Body of pancreas (tissue), 4 donors: ENCODE measurements around the gene TRIM62. TPM values are rescaled to one million over a fixed set of nuclear protein-coding genes. Genes with fewer than 3 reads are reported as not detected.

Experiments used
- ATAC-seq: fragments of 150-250 bp; one replicate; pipeline ENCODE4 v1.9.1; 2016
- DNase-seq, 4 donors: peaks; one replicate each; pipeline ENCODE4 v3.0.0-alpha.2; 2019
- H3K27ac ChIP-seq, 4 donors: fragments of 200-600 bp; sonication (generic); 1 replicate in 3 of 4; 2 replicates in 1 of 4; pipeline versions ENCODE4 v1.5.1 to v1.6.1; 2016 to 2019; ENCODE audit warnings: mild to moderate bottlenecking in 1 of 4, mixed read lengths in 1 of 4, moderate library complexity in 1 of 4
- H3K27me3 ChIP-seq, 2 donors: fragments of 200-600 bp; sonication (generic); one replicate each; pipeline ENCODE4 v1.6.0; 2016; ENCODE audit warnings: mild to moderate bottlenecking in 1 of 2
- H3K36me3 ChIP-seq, 2 donors: fragments of 200-600 bp; sonication (generic); replicated peaks in 1 of 2; 2 replicates each; pipeline ENCODE4 v1.5.1; 2016; ENCODE audit warnings: low read depth in 2 of 2; ENCODE audit not compliant: insufficient read depth in 1 of 2
- H3K4me1 ChIP-seq: fragments of 200-600 bp; sonication (generic); one replicate; pipeline ENCODE4 v1.6.0; 2016
- H3K4me3 ChIP-seq, 2 donors: fragments of 200-600 bp; sonication (generic); 1 replicate in 1 of 2; 2 replicates in 1 of 2; pipeline ENCODE4 v1.5.1; 2016 to 2019
- H3K9me3 ChIP-seq, 3 donors: fragments of 200-600 bp; sonication (generic); 1 replicate in 2 of 3; 2 replicates in 1 of 3; pipeline ENCODE4 v1.5.1; 2016
- CTCF ChIP-seq, 7 experiments: fragments of 450-650 bp in 4 of 7; fragments of 200-600 bp in 3 of 7; sonication (generic) in 3 of 7; IDR thresholded peaks; one replicate each; pipeline ENCODE4 v1.5.1; 2016 to 2019; ENCODE audit warnings: antibody characterized with exemption in 7 of 7
- POLR2A ChIP-seq, 3 donors: fragments of 450-650 bp; IDR thresholded peaks; one replicate each; pipeline ENCODE4 v1.6.1; 2016; ENCODE audit warnings: antibody characterized with exemption in 3 of 3, mild to moderate bottlenecking in 2 of 3
- WGBS, 2 donors: methylation state at CpG; one replicate each; pipeline ENCODE4 v1.1.5; 2017; 5-methylcytosine and 5-hydroxymethylcytosine counted together
- intact Hi-C: fragments of 100-400 bp; cut with DNase I; formaldehyde crosslinking; loops from one replicate; pipeline ENCODE4 v1.15.1; 2023
- total RNA-seq, 2 donors: library from RNA; depleted of rRNA; stranded (reverse); fragments of >200 nt; gene quantifications; one replicate each; pipeline ENCODE4 v1.1.0, GENCODE V29; 2016

The TRIM62 gene
- total RNA-seq, 2 donors from 2014 or later, result 4.7 to 7.3 TPM

- no peaks in the 10 kb centered on the region for H3K9me3 ChIP-seq
- peaks cover 13% of the 10 kb centered on the region for H3K4me1 ChIP-seq
- DNase-seq (no peak), ATAC-seq (no peak)
- H3K36me3 ChIP-seq, result no peaks in the 10 kb centered on the region
- H3K27ac ChIP-seq, result no peak overlapping the region
- 50 to 71% methylated on average over 4 of the region's 4 CpGs for WGBS, 2 donors
- intact Hi-C loops, result no loop called here
- H3K4me3 ChIP-seq, result no peak overlapping the region
- TF ChIP-seq CTCF (IDR thresholded peaks at IDR 0.05), result no peak
- TF ChIP-seq POLR2A (IDR thresholded peaks at IDR 0.05), result no peak
- no peaks in the 10 kb centered on the region for H3K27me3 ChIP-seq
Observed at GRCh38 chr1:33176887-33177286, 5.0 kb downstream of the TRIM62 start.

DNA sequence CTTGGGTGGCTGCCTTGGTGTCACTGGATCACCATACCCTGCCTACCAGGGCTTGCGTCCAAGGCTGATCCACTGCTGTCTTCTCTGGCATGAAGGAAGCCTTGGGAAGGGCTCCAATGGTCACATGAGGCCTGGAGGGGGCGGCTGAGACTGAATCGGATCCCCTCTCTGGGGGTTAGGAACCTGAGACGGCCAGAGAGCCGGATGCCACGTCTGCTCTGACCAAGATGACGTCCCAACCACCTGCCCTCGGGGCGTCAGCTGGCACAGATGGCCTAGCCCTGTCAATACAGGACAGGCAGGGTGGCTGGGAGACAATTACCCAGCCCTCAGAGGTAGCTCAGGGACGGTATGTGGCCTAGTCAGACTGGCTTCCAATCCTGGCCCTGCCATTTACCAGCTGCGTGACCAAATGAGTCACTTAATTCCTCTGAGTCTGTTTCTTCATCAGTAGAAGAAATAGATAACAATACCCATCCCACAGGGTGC, 5.4 kb downstream of the TRIM62 start:
- intact Hi-C loops, result no loop called here
- ATAC-seq (no peak), DNase-seq (no peak)
- peaks cover 11% of the 10 kb centered on the region for H3K4me1 ChIP-seq
- no peaks in the 10 kb centered on the region for H3K9me3 ChIP-seq
- 85 to 87% methylated on average over 4 to 10 of the region's 11 CpGs for WGBS, 2 donors
- no peak overlapping the region for H3K27ac ChIP-seq
- H3K36me3 ChIP-seq, result no peaks in the 10 kb centered on the region
- no peaks in the 10 kb centered on the region for H3K27me3 ChIP-seq
- no peak overlapping the region for H3K4me3 ChIP-seq
- TF ChIP-seq POLR2A (IDR thresholded peaks at IDR 0.05), result no peak
- TF ChIP-seq CTCF (IDR thresholded peaks at IDR 0.05), result no peak

GRCh38 chr1:33175865-33176264, 6.0 kb downstream of the TRIM62 start:
- H3K4me3 ChIP-seq, result no peak overlapping the region
- H3K36me3 ChIP-seq, result no peaks in the 10 kb centered on the region
- WGBS, 2 donors, result 89 to 96% methylated on average over 2 of the region's 2 CpGs
- no peaks in the 10 kb centered on the region for H3K27me3 ChIP-seq
- ATAC-seq (no peak), DNase-seq (no peak)
- no peaks in the 10 kb centered on the region for H3K9me3 ChIP-seq
- H3K27ac ChIP-seq, result no peak overlapping the region
- TF ChIP-seq POLR2A (IDR thresholded peaks at IDR 0.05) (no peak), CTCF (IDR thresholded peaks at IDR 0.05) (no peak)
- intact Hi-C loops, result no loop called here
- H3K4me1 ChIP-seq, result peaks cover 6% of the 10 kb centered on the region

DNA sequence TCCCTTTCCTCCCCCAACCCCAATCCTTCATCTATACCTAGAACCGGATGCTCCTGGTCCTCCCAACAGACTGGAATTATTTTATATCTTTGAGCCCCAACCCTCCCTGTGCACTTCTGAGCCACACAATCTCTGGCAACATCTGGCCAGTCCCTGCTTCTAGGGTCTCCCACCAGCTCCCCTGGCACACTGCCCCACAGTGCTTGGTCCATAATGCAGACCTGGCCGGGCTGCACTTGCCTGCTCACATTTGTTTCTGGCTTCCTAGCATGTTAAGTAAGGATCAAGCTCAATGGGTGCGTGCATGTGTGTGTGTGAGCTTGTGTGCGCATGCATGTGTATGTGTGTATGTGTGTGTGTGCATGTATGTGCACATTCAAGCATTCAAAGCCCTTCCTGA, 8.8 kb downstream of the TRIM62 start:
- no peaks in the 10 kb centered on the region for H3K27me3 ChIP-seq
- no peak overlapping the region for H3K4me3 ChIP-seq
- ATAC-seq, result no peak
- H3K9me3 ChIP-seq, result no peaks in the 10 kb centered on the region
- TF ChIP-seq POLR2A (IDR thresholded peaks at IDR 0.05), result no peak
- TF ChIP-seq CTCF (IDR thresholded peaks at IDR 0.05), result no peak
- intact Hi-C loops, result no loop called here
- WGBS, 2 donors, result 61 to 62% methylated on average over 4 of the region's 4 CpGs
- H3K4me1 ChIP-seq, result no peaks in the 10 kb centered on the region
- DNase-seq, result no peak
- no peaks in the 10 kb centered on the region for H3K36me3 ChIP-seq
- H3K27ac ChIP-seq, result no peak overlapping the region

GRCh38 chr1:33171977-33172813, 9.6 kb downstream of the TRIM62 start:
- Histone ChIP-seq H3K27ac (no peak overlapping the region), H3K9me3 (no peaks in the 10 kb centered on the region), H3K36me3 (no peaks in the 10 kb centered on the region), H3K27me3 (no peaks in the 10 kb centered on the region), H3K4me1 (no peaks in the 10 kb centered on the region), H3K4me3 (no peak overlapping the region)
- ATAC-seq (no peak), DNase-seq (no peak)
- intact Hi-C loops, result no loop called here
- 67 to 78% methylated on average over 7 to 8 of the region's 9 CpGs for WGBS, 2 donors
- TF ChIP-seq CTCF (IDR thresholded peaks at IDR 0.05), result no peak
- TF ChIP-seq POLR2A (IDR thresholded peaks at IDR 0.05), result no peak
